Tibial nerve (tissue), 3 donors: ENCODE results near the gene STAT6.

Experiments used
- CTCF ChIP-seq, 5 experiments: fragments of 200-600 bp in 3 of 5; fragments of 450-650 bp in 2 of 5; sonication (generic) in 3 of 5; IDR thresholded peaks; one replicate each; pipeline ENCODE4 v1.5.1; 2016 to 2019; ENCODE audit warnings: antibody characterized with exemption in 5 of 5, mild to moderate bottlenecking in 3 of 5, moderate library complexity in 2 of 5
- POLR2A ChIP-seq, 2 donors: fragments of 450-650 bp; IDR thresholded peaks; one replicate each; pipeline ENCODE4 v1.6.1; 2017; ENCODE audit warnings: antibody characterized with exemption in 2 of 2, mild to moderate bottlenecking in 2 of 2, moderate library complexity in 2 of 2

GRCh38 chr12:57111031-57111734, at the start of gene STAT6:
- peak; percentile 15 to 79 for TF ChIP-seq POLR2A (IDR thresholded peaks at IDR 0.05)
- peak in 2 of 5 experiments; percentile 13 to 43 for TF ChIP-seq CTCF (IDR thresholded peaks at IDR 0.05)
